ENCODE data around the gene PDXK.

The PDXK gene

GRCh38 chr21:43778469-43779335 is 59.8 kb downstream of the PDXK start:
- in situ Hi-C loops (cut with MboI; ENCODE audit: low sequenced_read_pairs) = no loop called here

DNA sequence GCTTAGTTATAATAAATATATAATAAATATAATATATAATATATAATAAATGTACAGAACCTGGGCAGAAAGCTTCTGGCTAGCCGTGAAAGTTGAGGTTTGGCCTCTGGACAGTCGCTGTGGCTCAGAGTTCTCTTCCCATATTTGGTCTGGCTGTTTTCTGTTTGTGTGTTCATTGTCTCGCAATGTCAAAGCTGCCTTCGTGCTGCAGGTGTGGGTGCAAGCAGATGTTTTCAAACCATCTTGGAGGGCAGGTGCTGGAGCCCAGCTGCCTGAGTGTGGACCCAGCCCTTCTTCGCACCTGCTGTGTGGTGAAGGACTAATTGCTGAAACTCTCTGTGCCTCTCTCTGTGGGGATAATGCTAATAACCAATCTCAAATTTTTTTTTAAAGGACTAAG is 60.7 kb downstream of the PDXK start:
- in situ Hi-C loops (cut with MboI; ENCODE audit: low sequenced_read_pairs) = no loop called here

DNA sequence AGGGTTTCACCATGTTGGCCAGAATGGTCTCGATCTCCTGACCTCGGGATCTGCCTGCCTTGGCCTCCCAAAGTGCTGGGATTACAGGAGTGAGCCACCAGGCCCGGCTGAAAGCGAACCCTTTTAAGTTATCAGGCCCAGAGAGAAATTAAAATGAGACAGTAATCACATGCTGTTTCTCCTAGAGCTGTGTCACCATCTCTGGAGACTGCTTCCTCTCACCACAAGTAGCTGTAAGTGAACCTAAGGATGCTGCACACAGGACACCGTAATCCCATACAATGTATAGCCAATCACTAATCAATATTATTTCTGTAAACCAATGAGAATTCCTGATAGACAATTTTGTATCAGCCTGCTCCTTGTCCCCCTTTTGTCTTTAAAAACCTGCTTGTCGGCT is 62.9 kb downstream of the PDXK start:
- in situ Hi-C loops (cut with MboI; ENCODE audit: low sequenced_read_pairs) = no loop called here

DNA sequence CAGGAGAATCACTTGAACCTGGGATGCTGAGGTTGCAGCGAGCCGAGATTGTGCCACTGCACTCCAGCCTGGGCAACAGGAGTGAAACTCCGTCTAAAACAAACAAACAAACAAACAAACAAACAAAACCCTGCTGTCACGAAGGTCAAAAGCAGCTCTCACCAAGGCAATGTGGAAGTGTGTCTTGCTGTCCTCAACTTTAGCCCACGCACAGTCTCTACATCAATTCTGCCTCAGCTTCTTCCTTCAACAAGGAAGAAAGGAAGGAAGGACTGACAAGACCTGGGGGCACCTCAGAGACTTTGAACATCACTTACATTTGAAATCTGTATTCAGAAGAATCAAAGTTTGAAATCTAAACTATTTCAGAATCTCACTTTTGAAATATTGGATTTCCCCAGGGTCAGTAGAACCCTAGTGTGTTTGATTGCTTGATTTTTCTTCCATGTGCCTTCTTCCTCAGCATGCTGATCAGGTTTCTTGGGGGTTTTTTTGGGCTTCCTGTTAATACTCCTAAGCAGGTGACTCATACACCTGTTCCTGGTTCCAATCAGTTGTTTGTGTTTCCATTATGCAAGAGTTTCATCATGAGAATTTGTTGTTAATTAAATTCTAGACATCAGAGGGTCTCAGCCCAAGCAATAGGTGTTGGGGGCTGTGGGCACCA is 63.6 kb downstream of the PDXK start:
- in situ Hi-C loops (cut with MboI; ENCODE audit: low sequenced_read_pairs) = no loop called here

GRCh38 chr21:43783098-43783700 is 64.3 kb downstream of the PDXK start:
- in situ Hi-C loops (cut with MboI; ENCODE audit: low sequenced_read_pairs) = no loop called here

DNA sequence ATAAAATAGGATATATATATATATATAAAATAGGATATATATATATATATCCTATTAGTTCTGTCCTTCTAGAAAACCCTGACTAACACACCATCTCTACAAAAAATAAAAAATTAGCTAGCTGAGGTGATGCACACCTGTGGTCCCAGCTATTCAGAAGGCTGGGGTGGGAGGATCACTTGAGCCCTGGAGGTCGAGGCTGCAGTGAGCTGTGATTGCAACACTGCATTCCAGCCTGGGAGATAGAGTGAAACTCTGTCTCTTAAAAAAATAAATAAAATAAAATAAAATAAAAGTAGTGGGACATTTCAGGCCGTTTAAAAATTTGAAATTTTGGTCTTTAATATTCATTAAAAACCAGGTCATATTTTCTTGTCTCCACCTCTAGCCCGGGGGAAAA is 66.2 kb downstream of the PDXK start:
- in situ Hi-C loops (cut with MboI; ENCODE audit: low sequenced_read_pairs) = no loop called here

DNA sequence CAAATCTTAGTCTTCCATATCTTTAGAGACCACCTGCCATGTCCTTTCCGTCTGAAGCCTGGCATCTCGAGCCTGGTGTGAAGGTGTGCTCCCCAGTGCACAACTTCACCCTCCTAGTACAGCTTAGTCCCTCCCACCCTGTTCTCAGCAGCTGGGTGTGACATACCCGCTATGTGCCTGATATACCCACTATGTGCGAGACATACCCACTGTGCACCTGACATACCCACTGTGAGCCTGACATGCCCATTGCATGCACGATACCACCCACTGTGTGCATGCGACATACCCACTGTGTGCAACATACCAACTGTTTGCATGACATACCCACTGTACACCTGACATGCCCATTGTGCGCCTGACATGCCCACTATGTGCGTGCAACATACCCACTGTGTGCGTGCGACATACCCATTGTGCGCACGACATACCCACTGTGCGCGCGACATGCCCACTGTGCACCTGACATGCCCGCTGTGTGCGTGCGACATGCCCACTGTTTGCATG is 67.4 kb downstream of the PDXK start:
- in situ Hi-C loops (cut with MboI; ENCODE audit: low sequenced_read_pairs) = no loop called here

DNA sequence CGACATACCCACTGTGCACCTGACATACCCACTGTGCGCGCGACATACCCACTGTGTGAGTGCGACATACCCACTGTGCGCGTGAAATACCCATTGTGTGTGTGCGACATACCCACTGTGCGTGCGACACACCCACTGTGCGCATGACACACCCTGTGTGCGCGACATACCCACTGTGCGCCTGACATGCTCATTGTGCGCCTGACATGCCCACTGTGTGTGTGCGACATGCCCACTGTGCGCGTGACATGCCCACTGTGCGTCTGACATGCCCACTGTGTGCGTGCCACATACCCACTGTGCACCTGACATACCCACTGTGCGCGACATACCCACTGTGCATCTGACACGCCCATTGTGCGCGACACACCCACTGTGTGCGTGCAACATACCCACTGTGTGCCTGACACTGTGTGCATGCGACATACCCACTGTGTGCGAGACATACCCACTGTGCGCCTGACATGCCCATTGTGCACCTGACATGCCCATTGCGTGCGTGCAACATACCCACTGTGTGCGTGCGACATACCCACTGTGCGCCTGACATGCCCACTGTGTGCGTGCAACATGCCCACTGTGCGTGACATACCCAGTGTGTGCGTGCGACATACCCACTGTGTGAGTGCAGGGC is 68.0 kb downstream of the PDXK start:
- in situ Hi-C loops (cut with MboI; ENCODE audit: low sequenced_read_pairs) = no loop called here

DNA sequence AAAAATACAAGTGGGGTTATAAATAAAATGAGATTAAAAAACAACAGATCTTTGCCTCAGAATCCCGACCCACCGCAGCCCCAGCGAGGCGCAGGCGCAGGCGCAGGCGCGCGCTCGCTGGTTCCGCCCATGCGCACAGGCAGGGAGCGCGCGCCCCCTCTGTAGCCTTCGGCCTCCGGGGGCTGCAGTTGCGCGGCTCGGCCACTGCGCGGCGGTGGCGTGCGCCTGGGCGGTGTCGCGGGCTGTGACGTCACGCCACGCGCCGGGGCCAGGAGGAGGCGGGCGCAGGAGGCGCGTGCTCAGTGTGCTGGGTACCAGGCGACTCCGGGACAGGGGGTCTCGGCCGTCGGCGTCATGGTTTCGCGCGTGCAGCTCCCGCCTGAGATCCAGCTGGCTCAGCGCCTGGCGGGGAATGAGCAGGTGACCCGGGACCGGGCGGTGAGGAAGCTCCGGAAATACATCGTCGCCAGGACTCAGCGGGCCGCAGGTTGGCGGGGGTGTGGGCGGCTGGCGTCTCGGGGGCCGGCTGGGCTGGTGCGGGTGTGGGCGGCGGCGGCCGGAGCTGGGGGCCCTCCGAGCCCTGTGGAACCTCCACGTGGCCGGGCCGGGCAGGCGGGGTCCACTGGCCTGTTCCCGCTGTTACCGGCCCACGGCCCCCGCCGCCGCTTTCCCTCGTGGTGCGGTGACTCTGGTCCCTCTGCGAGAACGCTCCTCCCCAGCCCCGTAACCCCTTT is 70.5 kb downstream of the PDXK start, which contains the start of gene RRP1:
Gene RRP1, plus strand, starts transcription at position 302 of the 734 bp plus-strand sequence. Its CDS starts 53 bp downstream, at position 355.
- in situ Hi-C loops (cut with MboI; ENCODE audit: low sequenced_read_pairs) = no loop called here

DNA sequence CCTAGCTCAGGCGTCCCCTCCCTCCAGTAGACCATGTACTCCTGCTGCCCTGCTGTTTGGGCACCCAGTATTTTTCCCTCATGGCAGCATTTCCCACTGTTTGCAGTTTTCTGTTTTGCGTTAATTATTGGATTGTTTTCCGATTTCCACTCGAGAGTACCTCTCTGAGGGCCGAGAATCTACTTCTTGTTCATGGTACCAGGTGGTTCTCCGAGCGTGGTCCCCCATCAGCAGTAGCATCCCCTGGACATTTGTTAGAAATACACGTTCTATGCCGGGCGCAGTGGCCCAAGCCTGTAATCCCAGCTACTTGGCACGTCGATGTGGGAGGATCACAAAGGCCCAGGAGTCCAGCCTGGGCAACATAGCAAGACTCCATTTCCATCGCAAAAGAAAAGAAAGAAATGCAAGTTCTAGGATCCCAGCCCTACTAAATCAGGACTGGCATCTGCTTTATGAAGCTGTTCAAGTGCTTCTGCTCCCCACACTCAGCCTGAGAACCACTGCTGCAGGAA is 71.1 kb downstream of the PDXK start:
- in situ Hi-C loops (cut with MboI; ENCODE audit: low sequenced_read_pairs) = no loop called here

DNA sequence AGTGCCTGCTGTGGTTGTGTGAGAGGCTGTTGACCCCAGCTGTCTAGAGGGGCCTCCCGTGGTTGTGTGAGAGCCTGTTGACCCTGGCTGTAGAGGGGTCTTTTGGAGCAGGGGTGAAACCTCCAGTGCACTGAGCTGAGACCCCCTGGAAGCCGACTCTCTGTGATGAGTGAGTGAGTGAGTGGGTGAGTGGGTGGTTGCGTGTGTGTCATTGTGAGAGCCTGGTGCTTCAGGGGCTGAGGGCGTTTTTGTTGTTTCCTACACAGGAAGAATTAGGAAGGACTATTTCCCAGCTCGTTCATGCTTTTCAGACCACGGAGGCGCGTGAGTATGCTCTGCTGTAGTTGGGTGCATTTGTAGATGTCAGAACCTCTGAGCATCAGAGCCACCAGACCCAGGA is 73.5 kb downstream of the PDXK start:
- in situ Hi-C loops (cut with MboI; ENCODE audit: low sequenced_read_pairs) = no loop called here

- in situ Hi-C loops (cut with MboI; ENCODE audit: low sequenced_read_pairs) = no loop called here
Observed at GRCh38 chr21:43793243-43793642, 74.3 kb downstream of the PDXK start.

DNA sequence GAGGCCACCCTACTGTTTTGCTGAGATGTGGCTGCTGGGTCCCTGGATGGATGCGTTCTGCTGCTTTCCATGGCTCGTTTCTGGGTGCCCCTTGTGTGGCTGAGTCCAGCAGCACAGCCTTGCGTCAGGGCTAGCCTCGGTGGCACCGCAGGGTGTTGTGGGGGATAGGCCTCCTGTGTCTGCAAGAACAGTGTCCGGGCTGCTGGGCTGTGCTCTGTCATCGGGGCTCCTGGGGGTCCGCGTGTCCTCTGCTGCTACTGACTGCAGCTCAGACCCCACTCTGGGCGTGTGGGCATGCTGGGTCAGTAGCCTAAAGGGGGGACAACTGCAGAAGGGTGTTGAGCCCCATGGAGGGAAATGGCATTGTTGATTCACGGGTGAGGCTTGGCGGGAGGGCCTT is 75.4 kb downstream of the PDXK start:
- in situ Hi-C loops (cut with MboI; ENCODE audit: low sequenced_read_pairs) = no loop called here

DNA sequence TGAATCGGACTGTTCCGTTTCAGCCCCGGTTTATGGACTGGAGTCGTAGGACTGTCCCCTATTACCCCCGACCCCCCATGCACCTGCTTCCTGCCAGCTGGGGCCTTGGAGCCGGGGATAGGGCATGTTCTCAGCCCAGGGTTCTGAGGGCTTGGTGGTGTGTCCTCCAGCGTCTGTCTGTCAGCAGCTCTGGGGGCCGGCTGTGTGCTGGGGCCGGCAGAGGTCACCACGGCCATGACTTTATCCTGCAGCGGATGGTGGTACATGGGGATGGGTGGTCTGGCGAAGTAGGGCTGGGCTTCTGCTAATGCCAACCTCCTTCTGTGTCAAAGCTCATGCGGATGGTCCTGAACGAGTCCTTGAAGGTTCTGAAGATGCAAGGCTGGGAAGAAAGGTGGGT is 75.9 kb downstream of the PDXK start:
- in situ Hi-C loops (cut with MboI; ENCODE audit: low sequenced_read_pairs) = no loop called here

- in situ Hi-C loops (cut with MboI; ENCODE audit: low sequenced_read_pairs) = no loop called here
Observed at GRCh38 chr21:43797415-43797814, 78.5 kb downstream of the PDXK start.

DNA sequence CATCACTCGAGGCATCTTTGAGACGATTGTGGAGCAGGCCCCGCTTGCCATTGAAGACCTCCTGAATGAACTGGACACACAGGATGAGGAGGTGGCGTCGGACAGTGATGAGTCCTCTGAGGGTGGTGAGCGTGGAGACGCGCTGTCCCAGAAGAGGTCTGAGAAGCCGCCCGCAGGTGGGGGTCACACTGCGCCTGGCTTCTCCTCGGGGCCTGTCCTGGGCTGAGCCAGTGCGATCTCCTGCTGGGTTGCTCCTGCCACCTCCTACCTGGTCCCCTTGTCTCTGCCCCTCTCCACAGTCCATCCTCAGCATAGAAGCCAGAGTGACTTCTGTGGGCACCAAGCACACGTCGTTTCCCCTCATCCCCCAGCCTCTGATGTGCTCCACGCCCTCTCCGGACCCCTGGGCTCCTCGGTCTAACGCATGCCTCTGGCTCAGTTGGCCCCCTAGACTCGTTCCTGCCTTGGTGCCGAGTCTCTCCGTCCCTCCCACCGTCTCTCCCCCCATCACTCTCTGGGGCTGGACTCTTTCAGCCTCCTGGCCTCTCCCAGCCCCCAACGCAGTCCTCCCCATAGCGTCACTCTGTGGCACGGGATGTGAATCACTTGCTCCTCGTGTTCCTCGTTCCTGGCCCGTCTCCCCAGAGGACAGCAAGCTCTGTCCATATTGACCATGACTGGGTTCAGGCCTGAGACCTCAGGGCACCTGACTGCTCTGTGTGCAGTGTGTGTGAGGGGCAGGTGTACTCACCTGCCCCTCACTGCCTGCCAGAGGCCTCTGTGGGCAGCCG is 79.2 kb downstream of the PDXK start:
- in situ Hi-C loops (cut with MboI; ENCODE audit: low sequenced_read_pairs) = no loop called here

DNA sequence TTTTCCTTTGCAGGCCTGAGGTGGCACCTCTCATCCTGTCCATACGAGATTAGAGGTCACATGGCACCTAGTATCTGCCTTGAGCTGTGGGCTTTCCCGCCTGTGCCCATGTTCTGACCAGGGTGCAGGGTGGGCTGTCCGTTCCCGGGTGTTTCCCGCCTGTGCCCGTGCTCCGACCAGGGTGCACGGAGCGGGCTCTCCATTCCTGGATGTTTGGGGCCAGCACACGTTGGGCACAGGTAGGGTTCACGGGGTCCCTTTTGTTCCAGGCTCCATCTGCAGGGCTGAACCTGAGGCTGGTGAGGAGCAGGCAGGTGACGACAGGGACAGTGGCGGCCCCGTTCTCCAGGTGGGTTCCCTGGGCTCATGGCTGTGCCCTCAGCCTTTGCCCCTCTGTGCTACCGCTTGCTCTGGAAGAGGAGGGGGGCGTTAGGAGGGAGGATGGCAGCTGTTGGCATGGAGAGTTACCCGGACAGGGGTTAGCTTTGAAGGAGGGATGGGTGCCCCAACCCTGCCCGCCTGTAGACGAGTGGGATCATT is 80.4 kb downstream of the PDXK start:
- in situ Hi-C loops (cut with MboI; ENCODE audit: low sequenced_read_pairs) = no loop called here

GRCh38 chr21:43800124-43800523 is 81.2 kb downstream of the PDXK start:
- in situ Hi-C loops (cut with MboI; ENCODE audit: low sequenced_read_pairs) = no loop called here

DNA sequence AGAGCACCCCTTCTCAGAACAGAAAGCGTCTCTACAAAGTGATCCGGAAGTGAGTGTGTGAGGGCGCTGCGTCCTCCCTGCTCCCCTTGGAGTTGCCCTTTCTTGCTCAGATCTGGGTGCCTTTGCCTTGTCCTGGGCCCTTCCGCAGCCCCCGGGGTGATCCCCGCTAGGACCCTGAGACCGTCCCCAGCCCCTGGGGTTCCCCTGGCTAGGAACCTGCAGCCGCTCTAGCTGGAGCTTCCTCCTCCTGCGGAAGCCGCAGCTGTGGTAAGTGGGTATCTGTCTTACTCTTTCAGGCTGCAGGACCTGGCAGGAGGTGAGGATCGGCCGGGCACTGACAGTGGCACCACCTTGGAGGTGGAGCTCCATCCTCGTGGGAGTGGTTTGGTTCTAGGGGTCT is 81.6 kb downstream of the PDXK start:
- in situ Hi-C loops (cut with MboI; ENCODE audit: low sequenced_read_pairs) = no loop called here
